Astrocyte of the hippocampus (primary cell): ENCODE results near the gene HMCES.

Experiments
- DNase-seq: peaks from one replicate; pipeline ENCODE4 v3.0.0; 2011; ENCODE audit warnings: low read depth, low spot score

HMCES gene

GRCh38 chr3:129278439-129278965, at the start of gene HMCES:
HMCES (plus strand) TSS chr3:129278870; CDS start chr3:129279733, 863 bp downstream.
- peak; percentile 95 for DNase-seq

DNA sequence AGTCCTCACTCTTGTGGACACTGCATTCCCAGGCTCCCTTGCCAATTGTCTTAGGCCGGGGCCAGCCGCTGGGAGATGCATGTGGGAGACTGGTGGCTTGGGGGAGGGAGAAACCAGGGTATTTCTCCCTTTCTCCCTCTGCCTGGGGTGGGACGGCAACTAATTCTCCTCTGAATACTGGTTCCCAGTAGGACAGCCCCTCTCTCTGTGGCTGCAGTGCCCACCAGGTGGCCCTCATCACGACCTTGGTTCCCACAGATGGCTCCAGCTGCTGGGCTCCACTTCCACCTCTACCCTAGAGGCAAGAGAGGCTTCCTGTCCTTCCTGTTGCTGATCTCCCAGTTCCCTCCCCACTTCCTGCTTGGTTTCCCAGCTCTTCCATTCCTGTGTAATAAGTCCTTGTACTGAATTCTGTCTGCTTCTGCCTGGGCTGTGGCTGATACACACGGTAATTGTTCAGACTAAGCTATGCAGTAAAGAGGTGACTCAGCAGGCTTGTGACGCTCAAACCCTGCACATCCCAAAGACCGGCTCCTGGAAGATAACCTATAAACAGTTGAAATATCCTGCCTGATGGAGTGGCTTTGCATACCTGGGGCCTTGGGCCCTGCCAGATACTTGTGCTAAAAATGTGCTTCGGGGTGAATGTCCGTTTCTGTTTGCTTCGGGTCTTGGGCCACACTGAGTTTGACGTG, 49.6 kb upstream of the HMCES start:
- DNase-seq, result peak; percentile 69

- no peak for DNase-seq
These were observed 48.2 kb upstream of the HMCES start for GRCh38 chr3:129230311-129231019.

DNA sequence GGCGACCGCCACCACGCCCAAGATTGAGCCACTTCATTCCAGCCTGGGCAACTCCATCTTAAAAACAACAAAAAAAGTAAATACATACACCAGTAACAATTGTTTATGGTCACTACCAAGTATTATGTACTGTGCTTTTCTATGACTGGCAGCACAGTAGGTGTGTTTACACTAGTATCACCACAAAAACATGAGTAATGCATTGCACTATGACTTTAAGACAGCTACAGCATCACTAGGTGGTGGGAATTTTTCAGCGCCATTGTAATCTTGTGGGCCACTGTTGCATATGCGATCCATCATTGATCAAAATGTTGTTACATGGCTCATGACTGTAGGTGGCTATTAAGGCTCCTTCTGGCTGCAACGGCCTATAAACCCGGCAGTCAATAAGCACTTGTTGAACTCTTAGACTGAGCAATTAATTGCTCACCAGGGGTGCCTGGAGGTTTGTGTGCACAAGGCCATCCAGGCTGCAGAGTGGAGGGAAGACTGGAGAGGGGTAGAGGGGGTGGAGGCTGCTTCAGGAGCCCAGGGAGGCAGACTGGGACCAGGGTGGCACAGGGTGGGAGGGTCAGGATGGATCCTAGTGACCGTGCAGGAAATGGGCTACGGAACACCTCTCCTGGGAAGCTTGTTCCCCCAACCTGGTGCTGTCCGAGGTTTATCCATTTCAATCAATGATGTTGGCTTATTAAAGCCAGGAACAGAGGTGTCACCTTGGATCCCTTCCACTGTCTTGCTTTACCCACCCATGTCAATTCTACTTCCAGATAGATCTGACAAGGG, 47.1 kb upstream of the HMCES start:
- no peak for DNase-seq

- DNase-seq, result no peak
These were observed 45.1 kb upstream of the HMCES start for GRCh38 chr3:129233538-129233937.

- no peak for DNase-seq
These were observed 44.2 kb upstream of the HMCES start for GRCh38 chr3:129234441-129234840.

DNA sequence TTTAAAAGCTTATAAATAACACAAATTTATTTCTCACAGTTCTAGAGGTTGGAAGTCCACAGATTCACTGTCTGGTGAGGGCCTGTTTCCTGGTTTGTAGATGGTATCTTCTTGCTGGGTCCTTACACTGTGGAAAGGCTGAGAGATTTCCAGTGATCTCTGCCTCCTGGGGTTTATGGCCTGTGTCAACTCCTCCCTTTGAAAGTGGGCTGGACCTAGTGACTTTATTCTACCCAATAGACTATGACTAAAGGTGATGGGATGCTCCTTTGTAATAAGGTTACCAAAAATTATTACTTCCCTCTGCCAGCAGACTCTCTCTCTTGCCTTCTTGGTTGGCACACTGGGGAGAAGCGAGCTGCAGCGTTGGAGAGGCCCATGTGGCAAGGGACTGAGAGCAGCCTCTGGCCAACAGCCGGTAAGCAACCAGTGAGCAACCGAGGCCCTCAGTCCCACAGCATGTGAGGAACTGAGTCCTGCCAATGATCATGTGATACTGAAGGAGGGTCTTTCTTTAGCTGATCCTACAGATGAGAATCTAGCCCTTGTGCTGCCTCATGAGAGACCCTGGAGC, 43.2 kb upstream of the HMCES start:
- DNase-seq, result no peak

DNA sequence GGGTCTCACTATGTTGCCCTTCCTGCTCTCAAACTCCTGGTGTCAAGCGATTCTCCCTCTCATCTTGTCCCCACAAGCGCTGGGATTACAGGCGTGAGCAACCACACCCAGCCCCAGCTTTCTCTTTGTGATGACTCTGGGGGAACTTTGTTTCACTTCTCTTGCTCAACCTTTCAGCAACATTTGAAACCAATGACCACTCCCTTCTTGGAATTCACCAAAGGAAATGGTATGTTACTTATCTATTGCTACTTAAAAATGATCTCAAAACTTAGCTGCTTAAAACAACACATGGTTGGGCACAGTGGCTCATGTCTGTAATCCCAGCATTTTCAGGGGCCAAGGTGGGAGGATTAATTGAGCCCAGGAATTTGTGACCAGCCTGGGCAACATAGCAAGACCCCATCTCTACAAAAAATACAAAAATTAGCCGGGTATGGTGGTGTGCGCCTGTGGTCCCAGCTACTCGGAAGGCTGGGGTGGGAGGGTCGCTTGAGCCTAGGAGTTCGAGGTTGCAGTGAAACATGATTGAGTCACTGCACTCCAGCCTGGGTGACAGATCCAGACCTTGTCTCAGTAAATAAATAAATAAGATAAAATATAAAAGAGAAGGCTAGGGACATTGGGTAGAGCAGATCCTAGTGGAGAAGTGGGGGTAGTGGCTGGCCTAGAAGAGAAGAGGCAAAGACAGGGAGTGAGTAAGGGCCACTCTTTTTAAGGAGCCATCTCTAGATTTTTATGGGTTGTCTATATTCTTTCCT, 39.5 kb upstream of the HMCES start:
- DNase-seq, result no peak

DNA sequence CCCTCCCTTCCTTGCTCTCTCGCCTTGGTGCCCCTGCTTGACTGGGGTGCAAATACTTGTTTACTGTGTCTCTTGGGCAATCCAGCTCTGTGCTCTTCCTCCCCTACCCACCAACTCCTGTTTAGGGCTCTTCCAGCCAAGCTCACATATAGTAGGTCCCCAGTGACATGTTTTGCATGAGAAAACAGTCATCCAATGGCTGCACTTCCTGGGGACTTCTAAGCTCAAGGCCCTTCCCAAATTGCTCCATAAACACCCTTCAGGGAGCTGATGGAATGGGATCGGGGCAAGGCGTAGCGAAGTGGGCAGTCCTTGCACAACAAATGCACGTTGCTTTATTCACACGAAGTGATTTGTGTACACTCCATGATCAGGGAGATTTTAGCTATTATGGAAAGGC, 38.7 kb upstream of the HMCES start:
- no peak for DNase-seq

- no peak for DNase-seq
These were observed 38.2 kb upstream of the HMCES start for GRCh38 chr3:129240436-129240835.

GRCh38 chr3:129245141-129245540, 33.5 kb upstream of the HMCES start:
- no peak for DNase-seq

GRCh38 chr3:129245641-129246306, 32.9 kb upstream of the HMCES start:
- DNase-seq, result peak; percentile 93

DNA sequence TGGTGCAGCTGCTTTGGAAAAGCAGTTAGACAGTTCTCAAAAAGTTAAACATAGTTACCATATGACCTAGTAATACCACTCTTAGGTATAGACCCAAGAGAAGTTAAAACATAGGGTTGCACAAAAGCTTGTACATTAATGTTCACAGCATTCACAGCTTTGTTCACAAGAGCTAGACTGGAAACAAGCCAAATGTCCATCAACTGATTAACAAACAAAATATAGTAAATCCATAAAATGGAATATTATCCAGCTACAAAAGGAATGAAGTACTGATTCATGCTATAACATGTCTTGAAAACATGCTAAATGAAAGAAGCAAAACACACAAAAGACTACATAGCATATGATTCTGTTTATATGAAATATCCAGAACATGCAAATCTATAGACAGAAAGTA, 32.0 kb upstream of the HMCES start:
- DNase-seq, result no peak

GRCh38 chr3:129248286-129248979, 30.2 kb upstream of the HMCES start:
- no peak for DNase-seq

DNA sequence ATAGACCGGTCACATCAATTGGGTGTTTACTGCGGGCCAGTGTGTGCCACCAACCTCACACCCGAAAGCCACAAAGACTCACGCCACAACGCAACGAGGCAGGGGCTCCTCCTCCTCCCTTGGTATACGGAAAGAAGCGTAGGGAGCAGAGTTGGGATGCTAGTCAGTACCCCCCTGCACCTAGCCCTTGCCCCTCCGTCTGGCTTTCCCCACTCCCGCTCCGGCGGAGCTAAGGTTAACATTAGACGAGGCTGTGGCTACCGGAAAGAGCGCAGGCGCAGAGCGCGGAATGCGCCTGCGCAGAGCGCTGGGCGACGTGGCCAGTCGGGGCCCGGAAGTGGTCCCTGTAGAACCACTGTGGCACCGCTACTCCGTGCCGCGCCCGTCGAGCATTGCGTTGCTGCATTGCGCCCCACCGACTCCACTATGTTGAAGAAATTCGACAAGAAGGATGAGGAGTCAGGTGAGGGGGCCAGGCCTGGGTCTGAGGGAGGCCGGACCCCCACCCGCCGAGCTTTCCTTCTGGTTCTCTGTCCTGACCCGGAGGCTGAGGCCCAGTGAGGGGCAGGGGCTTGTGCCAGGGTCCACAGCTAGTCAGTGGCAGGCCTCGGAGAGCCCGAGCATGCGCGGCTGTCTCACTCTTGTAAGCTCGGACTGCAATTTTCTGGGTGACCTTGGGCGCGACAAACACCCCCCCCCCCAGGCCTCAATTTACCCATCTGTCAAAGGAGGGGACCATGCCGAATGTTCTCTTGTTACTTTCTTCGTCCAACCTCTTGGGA, 29.2 kb upstream of the HMCES start, which contains the start of gene COPG1:
Gene COPG1 (plus strand): TSS at position 323 of the 782 bp plus-strand sequence. CDS start 104 bp downstream, at position 427.
- peak; percentile 98 for DNase-seq

DNA sequence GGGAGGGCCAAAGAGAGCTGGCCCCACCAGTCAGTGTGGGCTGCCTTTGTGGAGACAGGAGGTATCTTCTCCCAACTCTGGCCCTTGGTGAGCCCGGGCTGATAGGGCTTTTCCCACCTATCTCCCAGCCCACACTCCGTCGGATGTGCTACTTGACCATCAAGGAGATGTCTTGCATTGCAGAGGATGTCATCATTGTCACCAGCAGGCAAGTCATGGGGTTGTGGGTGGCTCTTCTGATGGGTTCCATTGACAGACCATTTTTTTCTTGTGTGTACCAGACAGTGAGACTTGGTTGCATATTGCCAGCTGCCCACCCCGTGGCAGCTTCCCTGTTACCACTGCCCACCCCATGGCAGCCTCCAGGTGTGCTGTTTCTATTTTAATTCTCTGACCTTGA, 25.9 kb upstream of the HMCES start:
- no peak for DNase-seq

DNA sequence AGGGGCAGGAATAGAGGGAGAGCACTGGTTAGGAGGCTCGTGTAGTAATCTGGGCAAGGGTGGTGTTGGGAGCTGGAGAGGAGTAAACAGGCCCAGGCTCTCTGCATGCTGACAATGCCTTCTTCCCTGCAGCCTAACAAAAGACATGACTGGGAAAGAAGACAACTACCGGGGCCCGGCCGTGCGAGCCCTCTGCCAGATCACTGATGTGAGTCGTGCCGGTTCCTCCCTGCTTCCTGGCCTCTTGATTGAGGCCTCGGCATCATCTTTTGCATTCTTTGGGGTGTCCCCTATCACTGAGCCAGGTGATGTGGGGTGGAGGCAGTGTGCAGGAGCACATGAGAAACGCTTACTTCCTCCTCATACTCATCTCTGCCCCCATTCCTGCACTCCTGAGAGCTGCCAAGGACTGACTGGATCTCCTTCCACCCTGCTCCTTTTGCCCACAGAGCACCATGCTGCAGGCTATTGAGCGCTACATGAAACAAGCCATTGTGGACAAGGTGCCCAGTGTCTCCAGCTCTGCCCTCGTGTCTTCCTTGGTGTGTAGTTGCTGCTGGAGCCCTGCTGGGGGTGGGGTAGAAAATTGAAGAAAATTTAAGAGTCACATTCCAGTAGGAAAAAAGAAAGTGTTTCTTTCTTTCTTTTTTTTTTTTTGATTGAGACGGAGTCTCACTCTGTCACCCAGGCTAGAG, 24.0 kb upstream of the HMCES start:
- DNase-seq, result no peak

- DNase-seq, result no peak
These were observed 22.4 kb upstream of the HMCES start for GRCh38 chr3:129256270-129256669.
